Kidney (tissue), 14 donors: Measurements from ENCODE around the gene PRR4. TPM values are rescaled to one million over a fixed set of nuclear protein-coding genes. Genes with fewer than 3 reads are reported as not detected.

Experiments
- DNase-seq, 5 donors: peaks; one replicate each; pipeline ENCODE4 v3.0.0-alpha.2; 2013 to 2020
- FAIRE-seq: peaks from 2 replicates; lab custom pipeline; 2012; peaks lifted over from hg19 to GRCh38; lab: Jason Lieb, UNC
- H3K27ac ChIP-seq, 2 donors: one replicate each; pipeline ENCODE4 v1.7.0; 2013; ENCODE audit warnings: low read depth in 2 of 2, low read length in 2 of 2, inconsistent platforms in 1 of 2
- H3K27me3 ChIP-seq: one replicate; pipeline ENCODE4 v1.7.1; 2013; ENCODE audit warnings: low read length, inconsistent platforms; ENCODE audit not compliant: control insufficient read depth, insufficient read depth
- H3K36me3 ChIP-seq, 3 donors: one replicate each; pipeline versions ENCODE4 v1.7.0 to v1.7.1; 2013; ENCODE audit warnings: low read length in 3 of 3, control low read depth in 1 of 3, inconsistent platforms in 1 of 3; ENCODE audit not compliant: insufficient read depth in 3 of 3, control insufficient read depth in 2 of 3
- H3K4me1 ChIP-seq, 3 donors: one replicate each; pipeline versions ENCODE4 v1.7.0 to v1.7.1; 2013; ENCODE audit warnings: low read length in 3 of 3, inconsistent platforms in 1 of 3, low read depth in 1 of 3; ENCODE audit not compliant: control insufficient read depth in 2 of 3, insufficient read depth in 2 of 3
- H3K4me3 ChIP-seq, 3 donors: one replicate each; pipeline versions ENCODE4 v1.7.0 to v1.8.1; 2013; ENCODE audit warnings: low read length in 3 of 3, control low read depth in 1 of 3, inconsistent platforms in 1 of 3
- H3K9ac ChIP-seq, 3 donors: one replicate each; pipeline versions ENCODE4 v1.7.0 to v1.7.1; 2013; ENCODE audit warnings: low read length in 3 of 3, control low read depth in 1 of 3, inconsistent platforms in 1 of 3
- H3K9me3 ChIP-seq, 3 donors: one replicate each; pipeline versions ENCODE4 v1.7.0 to v1.7.1; 2013; ENCODE audit warnings: low read length in 3 of 3, control low read depth in 1 of 3, inconsistent platforms in 1 of 3; ENCODE audit not compliant: control insufficient read depth in 2 of 3, insufficient read depth in 1 of 3
- intact Hi-C: fragments of 100-400 bp; cut with DNase I; formaldehyde crosslinking; loops from one replicate; pipeline ENCODE4 v1.11.1; 2022
- polyA plus RNA-seq: library from polyadenylated mRNA; stranded (reverse); fragments of 350-450 nt; fragmentation: Illumina TruSeq; extraction: RNeasy Lipid Tissue Mini Kit (QIAGEN cat#74804); gene quantifications from one replicate; pipeline ENCODE4 v1.2.3, GENCODE V29; 2014; ENCODE audit warnings: low read depth, low replicate concordance; ENCODE audit not compliant: insufficient read depth
- total RNA-seq: library from RNA; stranded (reverse); fragmentation: NEBNext Ultra II Directional; extraction: Animal tissue kit (Norgen Biotek cat#: 25700); gene quantifications from one replicate; pipeline ENCODE4 v1.2.1, GENCODE V29; 2021
- TF ChIP-seq, protein P1 (sequence below): IDR thresholded peaks from 3 replicates; pipeline ENCODE4 v1.5.1; 2012; ENCODE audit warnings: mild to moderate bottlenecking, moderate library complexity, borderline replicate concordance; ENCODE audit not compliant: insufficient read depth; ENCODE audit errors: extremely low read depth
- donor health status: control.
- donor health status: control.
- donor health status: control.
- donor health status: control.
- donor health status: control.
- donor health status: DM: yes; HTN: yes; CAD: no.
- donor health status: Normal renal cell carcinoma (clear cell type).

Gene PRR4
- total and polyA plus RNA-seq, 2 donors from 2014 or later = 1.8 to 3.2 TPM

DNA sequence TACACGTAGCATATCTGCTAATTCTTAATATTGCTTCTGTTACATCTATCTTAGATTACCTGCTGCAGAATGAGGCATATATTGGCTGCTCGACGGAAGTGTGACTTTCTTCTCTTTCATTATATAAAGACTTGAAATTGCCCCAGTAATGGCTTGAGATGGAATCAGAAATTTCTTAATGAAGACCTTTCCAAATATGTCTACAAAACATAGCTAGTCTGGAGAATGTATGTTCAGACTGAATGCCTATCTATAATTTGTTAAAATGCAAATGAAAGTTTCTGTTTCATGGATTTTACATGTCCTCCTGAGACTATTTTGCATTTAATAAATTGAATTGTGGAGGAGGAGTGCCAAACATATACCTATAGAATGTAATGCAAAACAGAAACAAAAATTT, 23.0 kb downstream of the PRR4 start, which contains the start of gene TAS2R10:
Gene TAS2R10 (minus strand): TSS at position 101 of the 400 bp plus-strand sequence. CDS start 89 bp downstream, at position 12.
- Histone ChIP-seq H3K27ac (no peak within 1 kb of the TSS), H3K27me3 (no peaks in the 10 kb centered on the region), H3K9me3 (no peaks in the 10 kb centered on the region), H3K36me3 (no peaks in the 10 kb centered on the region), H3K9ac (no peak within 1 kb of the TSS), H3K4me3 (no peak within 1 kb of the TSS), H3K4me1 (no peaks in the 10 kb centered on the region)
- TF ChIP-seq, protein P1, sequence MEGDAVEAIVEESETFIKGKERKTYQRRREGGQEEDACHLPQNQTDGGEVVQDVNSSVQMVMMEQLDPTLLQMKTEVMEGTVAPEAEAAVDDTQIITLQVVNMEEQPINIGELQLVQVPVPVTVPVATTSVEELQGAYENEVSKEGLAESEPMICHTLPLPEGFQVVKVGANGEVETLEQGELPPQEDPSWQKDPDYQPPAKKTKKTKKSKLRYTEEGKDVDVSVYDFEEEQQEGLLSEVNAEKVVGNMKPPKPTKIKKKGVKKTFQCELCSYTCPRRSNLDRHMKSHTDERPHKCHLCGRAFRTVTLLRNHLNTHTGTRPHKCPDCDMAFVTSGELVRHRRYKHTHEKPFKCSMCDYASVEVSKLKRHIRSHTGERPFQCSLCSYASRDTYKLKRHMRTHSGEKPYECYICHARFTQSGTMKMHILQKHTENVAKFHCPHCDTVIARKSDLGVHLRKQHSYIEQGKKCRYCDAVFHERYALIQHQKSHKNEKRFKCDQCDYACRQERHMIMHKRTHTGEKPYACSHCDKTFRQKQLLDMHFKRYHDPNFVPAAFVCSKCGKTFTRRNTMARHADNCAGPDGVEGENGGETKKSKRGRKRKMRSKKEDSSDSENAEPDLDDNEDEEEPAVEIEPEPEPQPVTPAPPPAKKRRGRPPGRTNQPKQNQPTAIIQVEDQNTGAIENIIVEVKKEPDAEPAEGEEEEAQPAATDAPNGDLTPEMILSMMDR = no peak
- DNase-seq (no peak), FAIRE-seq (no peak)
- intact Hi-C loops = no loop called here

DNA sequence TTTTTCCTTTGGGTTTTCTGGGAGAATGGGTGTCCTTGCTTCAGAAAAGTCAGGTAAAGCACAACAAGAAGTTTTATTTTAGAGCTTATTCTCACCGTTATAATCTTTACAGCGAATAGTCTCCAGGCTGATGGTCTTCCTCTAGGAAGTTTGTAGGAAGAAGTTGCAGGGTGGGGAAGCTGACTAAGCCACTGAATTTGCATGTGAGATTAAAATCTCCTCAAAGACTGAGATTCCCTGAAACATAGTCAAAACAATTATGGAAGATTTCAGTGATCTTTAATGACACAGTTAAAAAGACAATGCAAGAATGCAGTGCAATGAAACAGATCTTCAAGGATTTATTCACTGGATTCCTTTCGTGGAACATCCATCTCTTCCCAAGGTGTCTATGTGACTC, 24.3 kb downstream of the PRR4 start:
- no peak overlapping the region for H3K9ac ChIP-seq
- TF ChIP-seq, protein P1 = no peak
- H3K4me3 ChIP-seq = no peak overlapping the region
- H3K27me3 ChIP-seq = no peaks in the 10 kb centered on the region
- H3K9me3 ChIP-seq = no peaks in the 10 kb centered on the region
- no peak overlapping the region for H3K27ac ChIP-seq
- H3K36me3 ChIP-seq = no peaks in the 10 kb centered on the region
- FAIRE-seq (no peak), DNase-seq (no peak)
- H3K4me1 ChIP-seq = no peaks in the 10 kb centered on the region
- intact Hi-C loops = no loop called here

DNA sequence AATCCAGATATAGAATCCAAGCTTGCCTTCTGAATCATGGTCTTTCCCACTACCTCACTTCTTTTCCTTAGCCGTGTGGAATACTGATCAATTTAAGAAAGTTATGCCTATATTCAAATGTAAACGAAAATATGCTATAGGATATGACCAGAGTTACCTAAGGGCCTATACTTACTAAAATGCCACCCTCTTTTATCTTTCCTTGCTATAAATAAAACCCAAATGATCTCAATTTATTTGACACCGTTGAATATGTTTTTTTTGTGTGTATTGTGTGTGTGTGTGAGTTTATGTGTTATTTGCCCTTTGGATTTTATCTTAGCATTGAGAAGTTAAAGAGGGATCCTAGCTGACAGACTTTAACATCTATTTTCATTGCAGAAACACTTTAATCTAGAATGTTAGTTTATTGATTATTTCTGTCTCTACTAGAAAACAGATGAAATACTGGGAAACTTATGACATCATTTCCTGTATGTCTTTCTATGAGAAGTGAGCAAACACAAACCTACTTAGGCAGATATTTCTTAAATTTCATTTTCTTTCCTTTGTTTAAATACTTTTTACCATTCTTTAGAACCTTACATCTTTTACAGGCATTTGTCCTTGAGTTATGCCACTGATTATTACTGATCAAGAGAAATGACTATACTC, 37.3 kb downstream of the PRR4 start:
- intact Hi-C loops = no loop called here
- H3K27me3 ChIP-seq = no peaks in the 10 kb centered on the region
- FAIRE-seq (no peak), DNase-seq (no peak)
- H3K4me3 ChIP-seq = no peak overlapping the region
- no peaks in the 10 kb centered on the region for H3K36me3 ChIP-seq
- TF ChIP-seq, protein P1 = no peak
- H3K27ac ChIP-seq = no peak overlapping the region
- H3K4me1 ChIP-seq = no peaks in the 10 kb centered on the region
- H3K9ac ChIP-seq = no peak overlapping the region
- no peaks in the 10 kb centered on the region for H3K9me3 ChIP-seq
